Erythroblast (primary cell): Measurements from ENCODE around the gene MLN.

Experiments
- DNase-seq, 2 experiments: peaks; one replicate each; lab custom pipeline; 2025; lab: John Stamatoyannopoulos, UW
- GATA1 ChIP-seq: IDR thresholded peaks from 2 replicates; pipeline ENCODE4 v1.6.1; 2011; ENCODE audit warnings: low read depth, mild to moderate bottlenecking, control low read depth, low read length, moderate library complexity
- POLR2A ChIP-seq: IDR thresholded peaks from 2 replicates; pipeline ENCODE4 v1.6.1; 2011; ENCODE audit warnings: mild to moderate bottlenecking, low read length

Gene MLN, protein sequence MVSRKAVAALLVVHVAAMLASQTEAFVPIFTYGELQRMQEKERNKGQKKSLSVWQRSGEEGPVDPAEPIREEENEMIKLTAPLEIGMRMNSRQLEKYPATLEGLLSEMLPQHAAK

GRCh38 chr6:33803571-33804053 is at the start of gene MLN:
TSS of gene MLN (minus strand) at chr6:33804003. CDS start at chr6:33801163, 2,840 bp downstream.
- TF ChIP-seq GATA1, result no peak
- TF ChIP-seq POLR2A, result no peak
- no peak for DNase-seq

DNA sequence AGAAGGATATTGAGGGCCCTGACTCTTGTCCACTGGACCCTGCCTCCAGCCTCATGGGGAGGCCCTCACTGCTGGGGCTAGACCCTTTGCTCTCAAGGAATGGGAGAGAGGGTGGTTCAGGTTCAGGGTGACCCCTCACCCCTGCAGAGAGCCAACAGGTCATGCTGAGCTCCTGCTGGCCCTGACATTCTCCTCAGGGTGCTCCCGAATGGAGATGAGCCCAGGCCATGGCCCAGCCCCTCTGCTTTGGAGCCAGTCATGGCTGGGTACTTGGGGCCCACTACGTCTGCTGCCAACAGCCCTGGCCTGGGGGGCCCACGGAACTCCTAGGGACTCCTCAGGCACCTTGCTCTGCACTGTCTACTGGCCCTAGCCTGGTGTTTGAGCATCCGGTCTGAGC is 49.2 kb upstream of the MLN start:
- TF ChIP-seq POLR2A, result no peak
- no peak for TF ChIP-seq GATA1
- DNase-seq, result no peak

- TF ChIP-seq POLR2A, result no peak
- TF ChIP-seq GATA1, result no peak
- DNase-seq, result peak; percentile 21 to 27
These were observed 48.2 kb upstream of the MLN start for GRCh38 chr6:33851959-33852358.

GRCh38 chr6:33850869-33851541 is 47.2 kb upstream of the MLN start:
- no peak for TF ChIP-seq GATA1
- TF ChIP-seq POLR2A, result no peak
- no peak for DNase-seq

GRCh38 chr6:33850296-33850695 is 46.5 kb upstream of the MLN start:
- no peak for TF ChIP-seq GATA1

DNA sequence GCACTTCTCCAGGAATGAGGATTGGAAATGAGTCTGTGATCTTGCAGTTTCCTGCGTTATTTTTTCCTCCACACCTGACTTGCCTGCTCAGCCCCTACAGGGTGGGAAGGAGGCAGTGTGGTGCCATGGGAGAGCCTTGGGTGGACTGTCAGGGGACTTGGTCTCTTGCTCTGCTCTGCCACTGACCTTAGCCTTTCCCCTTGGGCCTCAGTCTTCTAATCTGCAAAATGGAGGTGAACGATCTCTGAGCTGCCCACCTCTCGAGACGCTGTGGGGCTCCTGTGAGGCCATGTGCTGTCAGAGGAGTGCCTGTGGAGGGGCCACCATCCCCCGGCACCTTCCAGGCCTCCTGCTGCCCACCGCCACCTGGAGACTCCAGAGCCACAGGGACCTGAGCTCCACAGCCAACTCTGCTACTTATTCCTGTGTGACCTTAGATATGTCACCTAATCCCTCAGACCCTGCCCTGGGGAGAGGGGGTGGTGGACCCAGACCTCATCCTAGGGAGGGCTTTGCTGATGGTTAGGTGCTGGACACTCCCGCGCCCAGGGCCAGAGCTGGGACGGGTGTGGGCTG is 45.8 kb upstream of the MLN start:
- TF ChIP-seq GATA1, result no peak
- no peak for TF ChIP-seq POLR2A
- no peak for DNase-seq

More at GRCh38 chr6:33850296-33850695, 46.5 kb upstream of the MLN start:
- no peak for DNase-seq

DNA sequence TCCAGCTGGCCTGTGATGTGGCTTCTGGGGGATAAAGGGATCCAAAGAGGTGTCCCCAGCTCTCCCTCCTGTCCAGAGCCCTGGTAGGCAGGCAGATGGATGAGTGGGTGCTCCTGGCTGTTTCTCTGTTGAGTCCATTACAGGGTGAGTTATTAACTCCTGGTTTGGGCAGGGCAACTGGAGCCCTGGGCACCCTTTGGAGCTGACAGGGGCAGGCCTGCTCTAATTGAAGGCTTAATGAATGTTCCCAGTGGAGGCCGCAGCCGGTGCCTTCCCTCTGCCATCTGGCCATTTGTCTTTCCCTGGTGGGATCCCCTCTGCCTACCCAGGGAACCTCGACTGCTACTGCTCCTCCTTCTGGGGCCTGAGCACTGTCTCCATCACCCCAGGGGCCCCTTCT is 44.7 kb upstream of the MLN start:
- DNase-seq, result no peak

DNA sequence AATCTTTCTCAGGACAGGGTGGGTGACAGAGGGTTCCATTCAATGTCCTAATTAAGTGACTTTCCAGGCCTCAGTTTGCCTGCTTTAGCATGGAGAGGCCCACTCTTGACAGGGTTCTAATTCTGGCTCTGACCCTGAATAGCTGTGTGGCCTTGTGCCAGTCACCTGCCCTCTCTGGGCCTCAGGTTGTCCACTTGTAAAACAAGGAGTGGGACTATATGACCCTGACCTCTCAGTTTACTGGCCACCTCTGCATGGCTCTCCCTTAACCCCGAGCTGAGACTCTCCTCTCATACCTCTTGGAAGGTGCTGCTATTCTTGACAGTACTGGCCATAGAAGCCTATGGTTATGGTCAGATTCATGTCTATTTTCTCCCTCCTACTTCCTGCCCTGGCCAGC is 44.1 kb upstream of the MLN start:
- TF ChIP-seq POLR2A (no peak), GATA1 (no peak)
- DNase-seq, result no peak

More for the DNA sequence above, 44.7 kb upstream of the MLN start:
- TF ChIP-seq GATA1 (no peak), POLR2A (no peak)

GRCh38 chr6:33847078-33847477 is 43.3 kb upstream of the MLN start:
- TF ChIP-seq POLR2A, result no peak
- TF ChIP-seq GATA1, result no peak
- no peak for DNase-seq

DNA sequence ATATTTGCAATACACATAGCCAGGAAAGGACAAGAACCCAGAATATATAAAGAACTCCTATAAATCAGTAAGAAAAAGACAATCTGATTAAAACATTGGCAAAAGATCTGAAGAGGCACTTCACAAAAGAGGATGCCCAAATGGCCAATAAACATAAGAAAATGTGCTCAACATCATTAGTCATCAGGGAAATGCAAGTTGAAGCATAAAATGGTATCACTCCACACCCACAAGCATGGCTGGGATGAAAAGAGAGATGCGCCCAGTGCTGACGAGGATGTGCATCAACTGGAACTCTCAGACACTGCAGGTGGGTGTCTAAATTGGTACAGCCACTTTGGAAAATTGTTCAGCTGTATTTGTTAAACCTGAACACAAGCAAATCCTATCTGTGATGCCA is 42.4 kb upstream of the MLN start:
- no peak for DNase-seq
- TF ChIP-seq POLR2A, result no peak
- TF ChIP-seq GATA1, result no peak

GRCh38 chr6:33845031-33845745 is 41.4 kb upstream of the MLN start:
- no peak for DNase-seq
- TF ChIP-seq POLR2A, result no peak
- TF ChIP-seq GATA1, result no peak

DNA sequence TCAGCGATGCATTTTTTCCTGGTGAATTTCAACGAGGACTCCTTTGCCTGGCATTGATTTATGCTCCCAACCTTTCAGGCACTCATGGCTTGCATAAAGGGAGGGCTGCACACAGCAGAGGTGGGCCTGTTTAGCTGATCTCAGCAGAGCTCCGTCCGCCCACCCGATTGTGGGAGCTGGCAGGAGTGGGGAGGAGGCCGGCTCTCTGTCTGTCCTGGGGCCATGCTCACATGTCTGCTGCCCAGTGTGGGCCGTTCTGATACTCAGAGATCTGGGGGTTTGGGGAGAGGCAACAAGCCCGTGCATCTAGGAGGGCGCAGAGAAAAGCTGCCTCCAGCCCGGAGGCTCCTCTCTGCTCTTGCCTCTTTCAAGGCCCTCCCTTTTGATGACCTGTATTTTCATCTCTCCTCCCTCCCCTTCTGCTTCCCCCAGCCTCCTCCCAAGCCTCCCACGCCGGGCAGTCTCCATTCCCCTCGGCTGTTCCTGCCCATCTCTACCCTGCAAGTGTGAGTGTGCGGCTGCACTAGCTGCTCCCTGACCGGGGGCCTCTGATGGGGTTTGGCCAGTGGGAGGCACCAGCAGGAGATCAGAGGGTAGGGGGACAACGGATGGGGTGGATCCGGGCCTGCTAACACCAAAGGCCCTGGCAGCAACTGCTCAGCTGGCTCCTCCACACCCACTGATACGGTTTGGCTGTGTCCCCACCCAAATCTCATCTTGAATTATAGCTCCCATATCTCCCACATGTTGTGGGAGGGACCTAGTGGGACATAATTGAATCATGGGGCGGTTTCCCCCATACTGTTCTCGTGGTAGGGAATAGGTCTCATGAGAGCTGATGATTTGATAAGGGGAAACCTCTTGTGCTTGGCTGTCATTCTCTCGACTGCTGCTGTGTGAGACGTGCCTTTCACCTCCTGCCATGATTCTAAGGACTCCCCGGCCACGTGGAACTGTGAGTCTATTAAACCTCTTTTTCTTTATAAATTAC is 39.6 kb upstream of the MLN start:
- DNase-seq, result peak; percentile 41 to 44
- TF ChIP-seq GATA1, result no peak
- no peak for TF ChIP-seq POLR2A

DNA sequence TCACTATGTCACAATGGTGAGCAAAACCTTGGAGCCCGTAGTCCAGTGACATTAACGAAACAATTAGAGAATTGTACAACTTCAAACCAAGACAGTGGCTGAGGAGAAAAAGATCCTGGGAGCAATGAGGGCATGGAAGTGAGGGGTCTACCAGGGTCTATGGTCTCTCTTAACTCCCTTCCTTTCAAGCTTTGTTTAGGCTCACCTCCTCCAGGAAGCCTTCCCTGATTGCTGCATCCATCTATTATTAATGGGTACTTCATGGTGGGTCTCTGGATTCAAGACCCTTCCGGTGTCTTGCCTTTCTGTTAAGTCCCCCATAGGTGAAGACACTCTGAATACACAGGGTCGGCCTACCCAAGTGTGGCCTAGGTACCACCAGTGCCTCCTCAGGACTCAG is 38.1 kb upstream of the MLN start:
- no peak for DNase-seq
- TF ChIP-seq POLR2A, result no peak

GRCh38 chr6:33841070-33841469 is 37.3 kb upstream of the MLN start:
- TF ChIP-seq GATA1 (no peak), POLR2A (no peak)
- DNase-seq, result peak; percentile 18 to 20
